ENCODE results near the gene NSF. TPM values are rescaled to one million over a fixed set of nuclear protein-coding genes. Genes with fewer than 3 reads are reported as not detected.

Gene NSF
- total RNA-seq, 4 donors from 2014 or later: 14.9 to 31.8 (median 18.7) TPM

DNA sequence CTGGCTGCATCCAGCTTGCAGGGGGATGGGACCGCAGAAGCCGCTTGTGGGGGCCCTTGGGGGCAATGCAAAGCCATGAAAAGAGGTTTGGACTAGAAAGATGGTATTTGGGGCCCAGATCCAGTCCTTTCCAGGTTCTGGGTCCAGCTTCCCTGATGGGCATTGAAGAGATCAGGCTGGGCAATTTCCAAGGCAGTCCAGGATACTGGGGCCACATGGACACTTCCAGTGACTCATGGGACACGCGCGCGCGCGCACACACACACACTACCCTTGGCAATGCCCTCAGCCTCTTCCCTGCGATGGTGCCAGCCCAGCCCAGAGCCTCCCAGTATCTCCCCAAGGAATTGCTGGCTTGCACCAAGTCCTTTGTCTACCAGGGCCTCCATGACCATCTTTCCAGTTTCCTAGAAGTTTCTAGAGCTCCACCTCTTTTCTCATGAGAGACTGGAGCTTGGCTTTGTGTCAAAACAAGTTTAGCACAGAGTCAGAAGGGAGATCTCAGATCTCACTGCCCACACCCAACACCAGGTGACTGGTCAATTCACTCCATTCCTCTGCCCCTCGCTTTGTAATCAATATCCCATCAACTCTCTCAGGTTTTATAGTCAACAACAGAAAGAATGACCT is 183.8 kb downstream of the NSF start:
- TF ChIP-seq POLR2A (IDR thresholded peaks at IDR 0.05): no peak
- TF ChIP-seq CTCF (IDR thresholded peaks at IDR 0.05): no peak
- no peak for TF ChIP-seq EP300 (IDR thresholded peaks at IDR 0.05)
- H3K27me3 ChIP-seq: peaks cover 0 to 58% of the 10 kb centered on the region in 2 donors
- no peaks in the 10 kb centered on the region for H3K9me3 ChIP-seq
- DNase-seq (ENCODE audit: low spot score in 2 of 2): no peak
- no peak overlapping the region for H3K4me3 ChIP-seq
- H3K36me3 ChIP-seq: no peaks in the 10 kb centered on the region
- peaks cover 0 to 32% (median 8%) of the 10 kb centered on the region in 4 donors for H3K4me1 ChIP-seq
- 91% methylated on average over 10 of the region's 10 CpGs for WGBS, 2 donors
- no peak overlapping the region for H3K27ac ChIP-seq

DNA sequence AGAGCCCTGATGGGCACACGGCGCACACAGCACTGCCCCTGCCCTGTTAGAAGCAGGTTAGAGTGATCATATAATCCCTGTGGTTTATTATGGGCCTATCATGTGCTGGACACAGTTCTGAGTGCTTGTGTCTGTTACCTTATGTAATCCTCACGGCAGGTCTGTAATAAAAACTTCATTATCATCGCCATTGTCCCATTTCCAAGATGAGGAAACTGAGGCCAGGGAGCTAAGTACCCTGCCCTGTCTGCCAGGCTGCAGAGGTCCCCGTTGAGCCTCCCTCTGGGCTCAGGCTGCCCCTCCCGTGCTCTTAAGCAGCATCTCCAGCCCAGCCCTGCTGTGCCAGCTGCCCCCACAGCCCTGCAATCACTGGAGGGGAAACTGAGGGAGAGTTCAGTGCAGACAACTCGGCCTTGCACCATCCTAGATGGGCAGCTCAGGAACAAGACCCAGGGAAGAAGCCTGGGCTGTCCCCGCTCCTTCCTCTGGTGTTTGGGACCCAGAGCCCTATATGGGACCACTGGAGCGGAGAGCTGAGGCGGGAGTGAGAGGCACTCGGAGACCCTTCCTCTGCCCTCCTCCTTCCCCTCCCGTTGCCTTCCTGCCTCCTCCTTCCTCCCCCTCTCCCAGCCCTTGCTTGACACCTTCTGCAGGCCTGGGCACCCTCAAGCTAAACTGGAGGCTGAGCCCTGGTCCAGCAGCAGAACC is 186.0 kb downstream of the NSF start:
- Histone ChIP-seq H3K9me3 (no peaks in the 10 kb centered on the region), H3K4me3 (no peak overlapping the region), H3K27ac (no peak overlapping the region), H3K4me1 (peaks cover 0 to 10% (median 0%) of the 10 kb centered on the region in 4 donors), H3K36me3 (no peaks in the 10 kb centered on the region), H3K27me3 (peaks cover 0 to 39% of the 10 kb centered on the region in 2 donors)
- no peak for TF ChIP-seq POLR2A (IDR thresholded peaks at IDR 0.05)
- TF ChIP-seq CTCF (IDR thresholded peaks at IDR 0.05): no peak
- no peak for TF ChIP-seq EP300 (IDR thresholded peaks at IDR 0.05)
- no peak for DNase-seq (ENCODE audit: low spot score in 2 of 2)
- WGBS, 2 donors: 71 to 78% methylated on average over 9 to 10 of the region's 12 CpGs

DNA sequence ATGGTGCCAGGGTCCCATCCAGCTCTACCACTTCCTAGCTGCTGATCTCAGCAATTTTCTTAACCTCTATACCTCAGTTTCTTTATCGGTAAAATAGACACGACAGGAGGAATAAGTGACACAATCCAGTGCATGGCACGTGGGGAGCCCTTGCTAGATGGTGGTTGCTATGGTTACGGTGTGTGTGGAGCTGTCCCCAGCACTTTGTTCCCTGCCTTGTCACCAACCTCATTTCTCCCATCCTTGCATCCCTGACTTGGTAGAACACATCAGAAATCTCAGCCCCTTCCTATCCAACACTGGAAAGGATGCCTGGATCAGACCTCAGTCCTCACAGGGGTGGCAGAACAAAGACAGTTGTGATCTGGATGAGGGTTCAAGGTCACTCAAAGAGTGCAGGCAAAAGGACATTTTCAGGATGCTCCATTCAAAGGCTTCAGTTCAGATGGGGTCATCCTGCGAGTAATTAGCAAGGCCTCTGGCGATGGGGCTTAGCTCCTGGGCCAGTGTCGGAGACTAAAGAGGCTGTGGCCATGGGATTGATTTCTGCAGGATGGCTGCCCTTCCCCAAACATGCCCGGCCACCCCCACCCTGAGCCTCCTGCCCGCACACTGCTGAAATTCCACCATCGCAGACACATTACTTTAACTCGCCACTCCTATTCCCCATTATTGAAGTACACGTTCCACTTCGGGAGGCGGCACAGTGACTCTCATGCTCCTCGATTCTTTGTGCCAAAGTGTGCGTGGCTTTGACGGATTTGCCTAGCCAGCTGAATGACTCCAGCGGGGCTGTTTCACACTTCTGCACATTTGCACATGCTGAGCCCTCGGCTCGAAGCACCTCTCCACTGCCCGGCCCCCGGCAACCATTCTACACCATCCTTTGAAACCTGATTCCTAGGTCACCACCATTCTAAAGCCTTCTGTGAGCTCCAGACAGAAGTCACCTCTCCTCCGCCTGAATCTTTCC is 187.8 kb downstream of the NSF start:
- H3K27ac ChIP-seq: no peak overlapping the region
- no peaks in the 10 kb centered on the region for H3K9me3 ChIP-seq
- H3K36me3 ChIP-seq: no peaks in the 10 kb centered on the region
- WGBS, 2 donors: 52 to 55% methylated on average over 23 of the region's 23 CpGs
- H3K4me1 ChIP-seq: no peaks in the 10 kb centered on the region
- TF ChIP-seq POLR2A (IDR thresholded peaks at IDR 0.05) (no peak), EP300 (IDR thresholded peaks at IDR 0.05) (no peak), CTCF (IDR thresholded peaks at IDR 0.05) (no peak)
- H3K27me3 ChIP-seq: peaks cover 0 to 28% of the 10 kb centered on the region in 2 donors
- DNase-seq (ENCODE audit: low spot score in 2 of 2): no peak
- H3K4me3 ChIP-seq: no peak overlapping the region

GRCh38 chr17:46780003-46780373 is 189.5 kb downstream of the NSF start:
- TF ChIP-seq EP300 (IDR thresholded peaks at IDR 0.05) (no peak), POLR2A (IDR thresholded peaks at IDR 0.05) (no peak), CTCF (IDR thresholded peaks at IDR 0.05) (no peak)
- H3K36me3 ChIP-seq: no peaks in the 10 kb centered on the region
- H3K4me1 ChIP-seq: no peaks in the 10 kb centered on the region
- H3K27ac ChIP-seq: no peak overlapping the region
- H3K4me3 ChIP-seq: no peak overlapping the region
- H3K9me3 ChIP-seq: no peaks in the 10 kb centered on the region
- 90 to 96% methylated on average over 2 to 5 of the region's 5 CpGs for WGBS, 2 donors
- peaks cover 0 to 22% of the 10 kb centered on the region in 2 donors for H3K27me3 ChIP-seq
- no peak for DNase-seq (ENCODE audit: low spot score in 2 of 2)
